Fibroblast of lung (primary cell): ENCODE measurements around the gene RAB31. TPM values are rescaled to one million over a fixed set of nuclear protein-coding genes. Genes with fewer than 3 reads are reported as not detected.

Source experiments
- DNase-seq, 2 donors: peaks; one replicate each; pipeline versions ENCODE4 v3.0.0 to v3.0.0-alpha.2; 2010; ENCODE audit warnings: low read depth in 2 of 2
- H2AFZ ChIP-seq: 2 replicates; pipeline ENCODE4 v1.5.1; 2012; ENCODE audit warnings: low read length, control low read depth, inconsistent platforms
- H3K27ac ChIP-seq: 2 replicates; pipeline ENCODE4 v1.5.1; 2011; ENCODE audit warnings: low read length, control low read depth; ENCODE audit not compliant: insufficient read depth
- H3K27me3 ChIP-seq: 2 replicates; pipeline ENCODE4 v1.5.1; 2011; ENCODE audit warnings: mild to moderate bottlenecking, low read length; ENCODE audit not compliant: control insufficient read depth, insufficient read depth
- H3K36me3 ChIP-seq: 2 replicates; pipeline ENCODE4 v1.5.1; 2011; ENCODE audit warnings: low read length; ENCODE audit not compliant: control insufficient read depth, insufficient read depth
- H3K4me1 ChIP-seq: 2 replicates; pipeline ENCODE4 v1.5.1; 2011; ENCODE audit warnings: low read length; ENCODE audit not compliant: control insufficient read depth, insufficient read depth; ENCODE audit errors: extremely low read depth
- H3K4me2 ChIP-seq: 2 replicates; pipeline ENCODE4 v1.5.1; 2011; ENCODE audit warnings: low read length, control low read depth; ENCODE audit not compliant: insufficient read depth; ENCODE audit errors: extremely low read depth
- H3K4me3 ChIP-seq, 4 experiments: fragments of 200-600 bp in 1 of 4; sonication (generic) in 1 of 4; replicated peaks in 1 of 4; 2 replicates each; pipeline ENCODE4 v1.5.1; 2011 to 2016; ENCODE audit warnings: low read length in 4 of 4, low read depth in 3 of 4, mild to moderate bottlenecking in 3 of 4, control low read depth in 2 of 4, inconsistent platforms in 1 of 4, mixed read lengths in 1 of 4; ENCODE audit not compliant: insufficient read depth in 1 of 4; ENCODE audit errors: control extremely low read depth in 1 of 4
- H3K79me2 ChIP-seq: 2 replicates; pipeline ENCODE4 v1.5.1; 2012; ENCODE audit warnings: mild to moderate bottlenecking, low read length, inconsistent platforms; ENCODE audit not compliant: control insufficient read depth, insufficient read depth
- H3K9ac ChIP-seq: 2 replicates; pipeline ENCODE4 v1.5.1; 2011; ENCODE audit warnings: mild to moderate bottlenecking, low read length, control low read depth; ENCODE audit not compliant: insufficient read depth
- H3K9me3 ChIP-seq: 2 replicates; pipeline ENCODE4 v1.5.1; 2012; ENCODE audit warnings: low read depth, low read length; ENCODE audit not compliant: control insufficient read depth, insufficient read depth
- H4K20me1 ChIP-seq: 2 replicates; pipeline ENCODE4 v1.5.1; 2011; ENCODE audit warnings: low read length; ENCODE audit not compliant: control insufficient read depth, insufficient read depth; ENCODE audit errors: extremely low read depth
- CTCF ChIP-seq, 2 donors: IDR thresholded peaks in 1 of 2; conservative IDR thresholded peaks in 1 of 2; 1 replicate in 1 of 2; 2 replicates in 1 of 2; pipeline ENCODE4 v1.5.1; 2011 to 2012; ENCODE audit warnings: low read length in 2 of 2, control low read depth in 1 of 2, inconsistent platforms in 1 of 2, low read depth in 1 of 2, mild to moderate bottlenecking in 1 of 2
- EZH2 ChIP-seq: IDR thresholded peaks from 2 replicates; pipeline ENCODE4 v1.5.1; 2012; ENCODE audit warnings: low read length, control low read depth, mild to moderate bottlenecking; ENCODE audit errors: missing control alignments
- polyA plus RNA-seq, 2 donors: library from polyadenylated mRNA; depleted of rRNA in 1 of 2; stranded (reverse) in 1 of 2; unstranded in 1 of 2; fragments of >200 nt; gene quantifications; 2 replicates each; pipeline ENCODE4 v1.2.1, GENCODE V29; 2011 to 2012; ENCODE audit warnings: missing spikeins in 1 of 2
- total RNA-seq: library from RNA; depleted of rRNA; stranded (reverse); fragments of >200 nt; gene quantifications from 2 replicates; pipeline ENCODE4 v1.2.1, GENCODE V29; 2014

Gene RAB31
- total and polyA plus RNA-seq, 2 donors (not counting 1 experiment from before 2014, with no cell fraction given): 29.6 to 47.1 TPM

GRCh38 chr18:9679125-9679524 is 29.0 kb upstream of the RAB31 start:
- H3K36me3 ChIP-seq: no peaks in the 10 kb centered on the region
- H3K27me3 ChIP-seq: no peaks in the 10 kb centered on the region
- H3K9ac ChIP-seq: no peak overlapping the region
- H2AFZ ChIP-seq: no peak overlapping the region
- no peaks in the 10 kb centered on the region for H3K79me2 ChIP-seq
- TF ChIP-seq CTCF (conservative IDR thresholded peaks at IDR 0.05 in 1 of 2, IDR thresholded peaks at IDR 0.05 in 1 of 2; ENCODE audit: low read depth in 1 of 2, low read length in 2 of 2) (no peak), EZH2 (no peak)
- H3K4me1 ChIP-seq: peaks cover under 1% of the 10 kb centered on the region
- no peak overlapping the region for H3K4me3 ChIP-seq
- H4K20me1 ChIP-seq: no peaks in the 10 kb centered on the region
- no peak overlapping the region for H3K4me2 ChIP-seq
- H3K9me3 ChIP-seq: no peaks in the 10 kb centered on the region
- H3K27ac ChIP-seq: no peak overlapping the region
- DNase-seq: no peak

GRCh38 chr18:9681217-9681616 is 26.9 kb upstream of the RAB31 start:
- TF ChIP-seq CTCF (conservative IDR thresholded peaks at IDR 0.05 in 1 of 2, IDR thresholded peaks at IDR 0.05 in 1 of 2; ENCODE audit: low read depth in 1 of 2, low read length in 2 of 2) (no peak), EZH2 (no peak)
- Histone ChIP-seq H3K9ac (no peak overlapping the region), H3K27ac (no peak overlapping the region), H3K4me2 (no peak overlapping the region), H3K4me3 (no peak overlapping the region), H3K9me3 (no peaks in the 10 kb centered on the region), H3K4me1 (peaks cover 10% of the 10 kb centered on the region), H3K79me2 (no peaks in the 10 kb centered on the region), H3K27me3 (no peaks in the 10 kb centered on the region), H2AFZ (no peak overlapping the region), H4K20me1 (no peaks in the 10 kb centered on the region), H3K36me3 (no peaks in the 10 kb centered on the region)
- no peak for DNase-seq

GRCh38 chr18:9682572-9682971 is 25.5 kb upstream of the RAB31 start:
- Histone ChIP-seq H4K20me1 (no peaks in the 10 kb centered on the region), H3K27ac (no peak overlapping the region), H3K9me3 (no peaks in the 10 kb centered on the region), H3K36me3 (no peaks in the 10 kb centered on the region), H2AFZ (no peak overlapping the region), H3K4me3 (no peak overlapping the region), H3K27me3 (no peaks in the 10 kb centered on the region), H3K9ac (no peak overlapping the region), H3K4me2 (no peak overlapping the region), H3K4me1 (peaks cover 10% of the 10 kb centered on the region), H3K79me2 (no peaks in the 10 kb centered on the region)
- DNase-seq: no peak
- no peak for TF ChIP-seq EZH2
- no peak for TF ChIP-seq CTCF (conservative IDR thresholded peaks at IDR 0.05 in 1 of 2, IDR thresholded peaks at IDR 0.05 in 1 of 2; ENCODE audit: low read depth in 1 of 2, low read length in 2 of 2)
